CD8-positive, alpha-beta memory T cell (primary cell): ENCODE data around the gene EHBP1L1. TPM values are rescaled to one million over a fixed set of nuclear protein-coding genes. Genes with fewer than 3 reads are reported as not detected.
"Not testable (repeated sequence)": the region's sequence is repeated elsewhere in the genome, so short reads cannot be mapped to it uniquely, and the experiment has no call there.

Experiments
- CTCF ChIA-PET: fragments of 350-600 bp; sonication (Branson Sonifier 250); formaldehyde crosslinking; loops from one replicate; lab custom pipeline; 2021; ENCODE audit warnings: antibody characterized with exemption; lab: Charles Lee
- POLR2A ChIA-PET: fragments of 350-600 bp; sonication (Branson Sonifier 250); formaldehyde crosslinking; loops from one replicate; lab custom pipeline; 2021; ENCODE audit warnings: antibody characterized with exemption; lab: Charles Lee
- DNase-seq, 5 donors: peaks; one replicate each; pipeline versions ENCODE4 v3.0.0 to v3.0.0-alpha.2; 2020 to 2022; ENCODE audit warnings: mixed read lengths in 1 of 5
- H3K27ac ChIP-seq: one replicate; pipeline ENCODE4 v1.7.0; 2013; ENCODE audit warnings: low read depth, mild to moderate bottlenecking, low read length, moderate library complexity
- H3K27me3 ChIP-seq: 2 replicates; pipeline ENCODE4 v1.7.0; 2013; ENCODE audit warnings: low read length, mild to moderate bottlenecking; ENCODE audit not compliant: insufficient read depth, poor library complexity, severe bottlenecking
- H3K36me3 ChIP-seq: 2 replicates; pipeline ENCODE4 v1.7.0; 2013; ENCODE audit warnings: mild to moderate bottlenecking, low read length, moderate library complexity; ENCODE audit not compliant: insufficient read depth
- H3K4me1 ChIP-seq: 2 replicates; pipeline ENCODE4 v1.7.0; 2013; ENCODE audit warnings: mild to moderate bottlenecking, low read length, moderate library complexity; ENCODE audit not compliant: insufficient read depth
- H3K4me3 ChIP-seq: 2 replicates; pipeline ENCODE4 v1.7.0; 2013; ENCODE audit warnings: mild to moderate bottlenecking, low read length
- H3K9me3 ChIP-seq: 2 replicates; pipeline ENCODE4 v1.7.0; 2013; ENCODE audit warnings: mild to moderate bottlenecking, low read length
- H3K27ac Mint-ChIP-seq, 8 donors: one replicate each; pipeline ENCODE4 v1.8.0; 2020 to 2021; ENCODE audit warnings: mixed read lengths in 8 of 8, mild to moderate bottlenecking in 6 of 8, inconsistent platforms in 3 of 8, moderate library complexity in 3 of 8
- H3K27me3 Mint-ChIP-seq, 2 donors: one replicate each; pipeline ENCODE4 v1.8.0; 2020 to 2021; ENCODE audit warnings: mixed read lengths in 2 of 2, mild to moderate bottlenecking in 1 of 2, moderate library complexity in 1 of 2
- H3K36me3 Mint-ChIP-seq, 3 donors: one replicate each; pipeline ENCODE4 v1.8.0; 2020 to 2021; ENCODE audit warnings: mixed read lengths in 3 of 3, inconsistent platforms in 1 of 3, mild to moderate bottlenecking in 1 of 3
- H3K4me1 Mint-ChIP-seq, 3 donors: one replicate each; pipeline ENCODE4 v1.8.0; 2020 to 2021; ENCODE audit warnings: mixed read lengths in 3 of 3, inconsistent platforms in 1 of 3, mild to moderate bottlenecking in 1 of 3
- H3K4me3 Mint-ChIP-seq, 7 donors: one replicate each; pipeline ENCODE4 v1.8.0; 2020 to 2021; ENCODE audit warnings: mixed read lengths in 7 of 7, mild to moderate bottlenecking in 6 of 7, moderate library complexity in 4 of 7, inconsistent platforms in 2 of 7
- H3K9me3 Mint-ChIP-seq, 5 donors: one replicate each; pipeline ENCODE4 v1.8.0; 2020 to 2022; ENCODE audit warnings: mixed read lengths in 5 of 5, mild to moderate bottlenecking in 3 of 5, moderate library complexity in 2 of 5, inconsistent platforms in 1 of 5
- polyA plus RNA-seq: library from polyadenylated mRNA; unstranded; fragments of 300-500 nt; fragmentation: Illumina TruSeq; gene quantifications from one replicate; pipeline ENCODE4 v1.2.3, GENCODE V29; 2021
- total RNA-seq, 2 experiments: library from RNA; stranded (reverse); gene quantifications; one replicate each; pipeline ENCODE4 v1.2.3, GENCODE V29; 2021

EHBP1L1 gene
- total and polyA plus RNA-seq, 3 experiments from 2014 or later: 25.1 to 100 (median 97.3) TPM

GRCh38 chr11:65564879-65565559, 10.8 kb upstream of the EHBP1L1 start:
- peak overlapping the region; percentile 77 for H3K27ac ChIP-seq
- peaks cover 70% of the 10 kb centered on the region for H3K4me1 ChIP-seq
- H3K27ac Mint-ChIP-seq: peak overlapping the region; percentile 95 to 100 (median 97)
- peaks cover 0 to 17% (median 2%) of the 10 kb centered on the region in 3 donors for H3K36me3 Mint-ChIP-seq
- H3K9me3 ChIP-seq, H3K36me3 ChIP-seq, H3K27me3 ChIP-seq, H3K9me3 Mint-ChIP-seq, H3K27me3 Mint-ChIP-seq: not testable (repeated sequence)
- peak overlapping the region; percentile 73 to 86 (median 84) for H3K4me3 Mint-ChIP-seq
- DNase-seq: peak in 1 of 5 donors; percentile 48
- ChIA-PET POLR2A (interaction anchor here (0.6 to 2.1 kb wide), 9 partner anchors 12 to 915 kb away, joined by 3 to 12 read pairs (median 5); partner anchors contain the start of genes DPP3, EHBP1L1 and MAP3K11), CTCF (interaction anchor here (0.8 to 3.9 kb wide), 10 partner anchors 8 to 50 kb away, joined by 3 to 35 read pairs (median 4); partner anchors contain the start of gene PCNX3)
- H3K4me3 ChIP-seq: peak overlapping the region; percentile 49
- peaks cover 48 to 69% (median 50%) of the 10 kb centered on the region in 3 donors for H3K4me1 Mint-ChIP-seq

- H3K27me3 ChIP-seq: no peaks in the 10 kb centered on the region
- Mint-ChIP-seq H3K36me3 (peaks cover 0 to 22% (median 2%) of the 10 kb centered on the region in 3 donors), H3K27me3 (peaks cover 0 to 1% of the 10 kb centered on the region in 2 donors), H3K4me3 (peak overlapping the region; percentile 62 to 86 (median 81)), H3K27ac (peak overlapping the region; percentile 95 to 100 (median 97)), H3K4me1 (peaks cover 50 to 68% (median 53%) of the 10 kb centered on the region in 3 donors), H3K9me3 (no peaks in the 10 kb centered on the region)
- CTCF ChIA-PET: interaction anchor here (0.6 to 3.9 kb wide), 12 partner anchors 9 to 144 kb away, joined by 3 to 35 read pairs (median 3); partner anchors contain the start of gene PCNX3
- no peaks in the 10 kb centered on the region for H3K36me3 ChIP-seq
- peaks cover 64% of the 10 kb centered on the region for H3K4me1 ChIP-seq
- POLR2A ChIA-PET: interaction anchor here (0.6 to 2.1 kb wide), 25 partner anchors 11 to 1079 kb away, joined by 3 to 17 read pairs (median 4); partner anchors contain the start of genes EHBP1L1 and MAP3K11
- H3K27ac ChIP-seq: peak overlapping the region; percentile 77
- DNase-seq: peak in 4 of 5 donors; percentile 56 to 83 (median 58)
- H3K9me3 ChIP-seq: no peaks in the 10 kb centered on the region
- peak overlapping the region; percentile 49 for H3K4me3 ChIP-seq
Observed at GRCh38 chr11:65565624-65566453, 10.0 kb upstream of the EHBP1L1 start.

DNA sequence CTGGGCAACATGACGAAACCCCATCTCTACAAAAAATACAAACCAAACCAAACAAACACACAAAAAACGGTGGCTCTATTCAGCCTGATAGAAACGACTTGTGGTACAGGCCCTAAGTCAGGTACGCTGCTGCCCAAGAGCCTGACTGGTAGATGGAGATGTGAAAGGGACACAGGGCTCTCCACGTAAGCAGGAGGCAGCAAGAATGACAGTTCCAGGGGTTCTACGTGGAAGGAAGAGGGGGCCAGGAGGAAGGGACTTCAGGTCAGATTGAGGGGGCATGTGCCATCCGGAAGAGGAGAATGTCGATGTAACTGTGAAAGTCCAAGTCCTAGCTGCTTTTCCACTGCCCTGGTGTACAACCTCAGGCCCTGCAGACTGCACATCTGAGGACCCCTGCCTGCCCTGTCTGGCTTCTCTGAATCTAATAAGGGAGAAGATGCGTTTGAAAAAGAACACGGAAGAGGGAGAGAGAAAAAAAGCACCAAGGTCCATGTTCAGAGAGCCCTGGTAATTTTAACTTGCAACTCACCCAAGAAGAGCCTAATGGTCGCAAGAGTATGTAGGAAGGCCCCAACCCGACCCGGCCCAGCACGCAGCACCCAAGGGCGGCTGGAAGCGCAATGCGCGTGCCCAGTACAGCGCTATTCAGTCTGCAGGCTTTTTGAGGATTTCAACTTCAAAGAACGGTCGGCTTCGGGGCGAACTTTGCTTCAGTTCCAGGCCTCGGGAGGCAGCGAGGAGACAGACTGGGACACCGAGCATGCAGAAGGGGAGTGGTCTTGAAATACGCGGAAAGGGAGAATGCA, 6.5 kb upstream of the EHBP1L1 start:
- H3K9me3 ChIP-seq: no peaks in the 10 kb centered on the region
- H3K4me1 Mint-ChIP-seq: peaks cover 67 to 85% (median 82%) of the 10 kb centered on the region in 3 donors

DNA sequence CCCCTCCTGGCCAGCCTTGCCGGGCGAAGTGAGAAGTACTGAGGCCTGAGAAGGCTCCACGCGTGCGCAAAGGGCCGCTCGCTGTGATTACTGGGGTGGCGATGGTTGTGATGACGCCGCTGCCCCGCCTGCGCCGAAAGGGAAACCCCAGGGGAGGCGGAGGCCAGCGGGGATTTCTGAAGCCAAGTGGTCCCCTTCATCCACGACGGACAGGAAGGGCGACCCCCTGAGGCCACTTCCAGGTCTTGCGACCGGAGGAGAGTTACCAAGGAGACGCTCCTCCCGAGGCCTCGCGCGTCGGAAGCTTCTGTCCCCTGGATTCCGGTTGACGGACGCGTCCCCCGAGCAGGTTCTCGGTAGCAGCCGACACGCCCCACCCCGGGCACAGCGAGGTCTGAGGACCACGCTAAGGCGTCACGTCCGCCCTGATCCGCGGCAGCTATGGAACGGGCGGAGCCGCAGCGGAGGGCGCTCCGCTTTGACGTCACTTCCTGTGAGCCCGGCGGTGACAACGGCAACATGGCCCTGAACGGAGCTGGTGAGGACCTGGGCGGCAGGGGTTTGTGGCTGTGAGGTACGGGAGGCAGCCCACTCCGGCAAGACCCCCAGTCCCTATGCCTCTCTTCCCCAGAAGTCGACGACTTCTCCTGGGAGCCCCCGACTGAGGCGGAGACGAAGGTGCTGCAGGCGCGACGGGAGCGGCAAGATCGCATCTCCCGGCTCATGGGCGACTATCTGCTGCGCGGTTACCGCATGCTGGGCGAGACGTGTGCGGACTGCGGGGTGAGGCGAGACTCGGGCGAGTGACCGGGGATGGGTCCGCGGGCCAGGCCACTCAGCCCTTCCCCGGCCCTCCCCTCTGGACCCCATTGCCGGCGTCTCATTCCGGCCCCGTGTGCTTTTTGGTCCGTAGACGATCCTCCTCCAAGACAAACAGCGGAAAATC, 5.6 kb upstream of the EHBP1L1 start, which contains the start of gene ZNRD2:
ZNRD2 (plus strand) TSS at position 505 of the 946 bp plus-strand sequence; CDS start at position 520, 15 bp downstream.
- Histone ChIP-seq H3K4me1 (peaks cover 76% of the 10 kb centered on the region), H3K9me3 (no peaks in the 10 kb centered on the region), H3K27me3 (no peaks in the 10 kb centered on the region), H3K4me3 (peak within 1 kb of the TSS; percentile 95), H3K27ac (peak within 1 kb of the TSS; percentile 96), H3K36me3 (no peaks in the 10 kb centered on the region)
- H3K9me3 Mint-ChIP-seq: no peaks in the 10 kb centered on the region
- POLR2A ChIA-PET: interaction anchor here (0.6 to 4.3 kb wide), 15 partner anchors 9 to 290 kb away, joined by 3 to 34 read pairs (median 4); partner anchors contain the start of genes MALAT1, MAP3K11, MUS81 and PCNX3
- H3K27me3 Mint-ChIP-seq: peaks cover 0 to 1% of the 10 kb centered on the region in 2 donors
- peaks cover 0 to 34% (median 2%) of the 10 kb centered on the region in 3 donors for H3K36me3 Mint-ChIP-seq
- H3K4me3 Mint-ChIP-seq: peak within 1 kb of the TSS; percentile 98 to 99 (median 99)
- H3K4me1 Mint-ChIP-seq: peaks cover 66 to 86% (median 83%) of the 10 kb centered on the region in 3 donors
- DNase-seq: peak; percentile 97 to 99 (median 98)
- H3K27ac Mint-ChIP-seq: peak within 1 kb of the TSS; percentile 96 to 100 (median 100)
- CTCF ChIA-PET: interaction anchor here (1.0 to 5.5 kb wide), 9 partner anchors 10 to 290 kb away, joined by 3 to 78 read pairs (median 13); partner anchors contain the start of gene MUS81

More for the DNA sequence above, 6.5 kb upstream of the EHBP1L1 start:
- H3K4me1 ChIP-seq: peaks cover 80% of the 10 kb centered on the region
- peak overlapping the region; percentile 95 for H3K4me3 ChIP-seq
- no peaks in the 10 kb centered on the region for H3K36me3 ChIP-seq
- H3K27me3 ChIP-seq: no peaks in the 10 kb centered on the region
- DNase-seq: no peak
- Mint-ChIP-seq H3K9me3 (no peaks in the 10 kb centered on the region), H3K27me3 (peaks cover 0 to 1% of the 10 kb centered on the region in 2 donors), H3K4me3 (peak overlapping the region; percentile 98 to 99 (median 99)), H3K27ac (peak overlapping the region; percentile 96 to 100 (median 100)), H3K36me3 (peaks cover 0 to 30% (median 2%) of the 10 kb centered on the region in 3 donors)
- ChIA-PET CTCF (interaction anchor here (1.0 to 5.5 kb wide), 4 partner anchors 12 to 28 kb away, joined by 4 to 78 read pairs (median 40); no protein-coding TSS in a partner anchor), POLR2A (interaction anchor here (0.6 to 4.3 kb wide), 10 partner anchors 9 to 290 kb away, joined by 3 to 34 read pairs (median 4); partner anchors contain the start of genes MALAT1, MAP3K11, MUS81 and PCNX3)
- peak overlapping the region; percentile 96 for H3K27ac ChIP-seq

GRCh38 chr11:65571420-65571819, 4.4 kb upstream of the EHBP1L1 start:
- Mint-ChIP-seq H3K9me3 (peaks cover 0 to 2% (median 0%) of the 10 kb centered on the region in 5 donors), H3K36me3 (peaks cover 0 to 37% (median 2%) of the 10 kb centered on the region in 3 donors), H3K27ac (peak overlapping the region; percentile 96 to 100 (median 100)), H3K4me1 (peaks cover 59 to 80% (median 76%) of the 10 kb centered on the region in 3 donors), H3K4me3 (peak overlapping the region; percentile 85 to 99 (median 99)), H3K27me3 (peaks cover 0 to 1% of the 10 kb centered on the region in 2 donors)
- Histone ChIP-seq H3K4me1 (peaks cover 68% of the 10 kb centered on the region), H3K27me3 (no peaks in the 10 kb centered on the region), H3K9me3 (no peaks in the 10 kb centered on the region), H3K4me3 (peak overlapping the region; percentile 59), H3K36me3 (no peaks in the 10 kb centered on the region), H3K27ac (peak overlapping the region; percentile 96)
- POLR2A ChIA-PET: interaction anchor here (1.1 to 4.3 kb wide), 5 partner anchors 25 to 146 kb away, joined by 4 to 34 read pairs (median 9); partner anchors contain the start of genes MAP3K11, PCNX3 and SIPA1
- DNase-seq: no peak
- CTCF ChIA-PET: interaction anchor here (0.8 to 5.5 kb wide), 9 partner anchors 12 to 152 kb away, joined by 3 to 78 read pairs (median 13); partner anchors contain the start of gene PCNX3

GRCh38 chr11:65571940-65572339, 3.9 kb upstream of the EHBP1L1 start:
- peak overlapping the region; percentile 43 for H3K27ac ChIP-seq
- POLR2A ChIA-PET: interaction anchor here (0.6 to 4.3 kb wide), 12 partner anchors 13 to 1284 kb away, joined by 3 to 34 read pairs (median 4); partner anchors contain the start of genes MAP3K11, NEAT1, PCNX3 and SIPA1
- Mint-ChIP-seq H3K4me3 (peak overlapping the region; percentile 85 to 99 (median 99)), H3K36me3 (peaks cover 0 to 37% (median 2%) of the 10 kb centered on the region in 3 donors), H3K27ac (peak overlapping the region; percentile 96 to 100 (median 100)), H3K27me3 (peaks cover 0 to 1% of the 10 kb centered on the region in 2 donors), H3K4me1 (peaks cover 59 to 80% (median 70%) of the 10 kb centered on the region in 3 donors), H3K9me3 (peaks cover 0 to 2% (median 0%) of the 10 kb centered on the region in 5 donors)
- H3K36me3 ChIP-seq: no peaks in the 10 kb centered on the region
- CTCF ChIA-PET: interaction anchor here (0.7 to 5.5 kb wide), 10 partner anchors 16 to 153 kb away, joined by 3 to 78 read pairs (median 12); partner anchors contain the start of gene PCNX3
- peak overlapping the region; percentile 59 for H3K4me3 ChIP-seq
- no peak for DNase-seq
- H3K9me3 ChIP-seq: no peaks in the 10 kb centered on the region
- H3K4me1 ChIP-seq: peaks cover 68% of the 10 kb centered on the region
- no peaks in the 10 kb centered on the region for H3K27me3 ChIP-seq
